H54 (cell line): ENCODE data around the gene FAM163B.

ENCODE experiments used
- DNase-seq: peaks from one replicate; pipeline ENCODE4 v3.0.0; 2011; ENCODE audit warnings: low spot score, mixed read lengths; ENCODE audit not compliant: insufficient read length
- FAIRE-seq: peaks from 3 replicates; lab custom pipeline; 2011; peaks lifted over from hg19 to GRCh38; lab: Jason Lieb, UNC
- POLR2A ChIP-seq: IDR thresholded peaks from 2 replicates; pipeline ENCODE4 v1.6.1; 2011; ENCODE audit warnings: low read depth, mild to moderate bottlenecking, low read length

The FAM163B gene

GRCh38 chr9:133582501-133583045 is 26.6 kb downstream of the FAM163B start:
- FAIRE-seq (no peak), DNase-seq (no peak)
- no peak for TF ChIP-seq POLR2A

- no peak for DNase-seq
- no peak for FAIRE-seq
- TF ChIP-seq POLR2A = no peak
Measured at GRCh38 chr9:133581513-133582343, 27.5 kb downstream of the FAM163B start.

GRCh38 chr9:133581011-133581410 is 28.2 kb downstream of the FAM163B start:
- no peak for TF ChIP-seq POLR2A

GRCh38 chr9:133580419-133580738 is 28.8 kb downstream of the FAM163B start:
- FAIRE-seq (no peak), DNase-seq (no peak)
- TF ChIP-seq POLR2A = no peak

More at GRCh38 chr9:133581011-133581410, 28.2 kb downstream of the FAM163B start:
- no peak for DNase-seq
- FAIRE-seq = no peak

GRCh38 chr9:133579601-133580418 is 29.4 kb downstream of the FAM163B start:
- DNase-seq (no peak), FAIRE-seq (no peak)
- no peak for TF ChIP-seq POLR2A

GRCh38 chr9:133578524-133579441 is 30.4 kb downstream of the FAM163B start:
- FAIRE-seq (no peak), DNase-seq (no peak)
- TF ChIP-seq POLR2A = no peak

- DNase-seq = no peak
- FAIRE-seq = no peak
- TF ChIP-seq POLR2A = no peak
Measured at GRCh38 chr9:133577737-133578112, 31.5 kb downstream of the FAM163B start.

GRCh38 chr9:133576875-133577736 is 32.1 kb downstream of the FAM163B start:
- no peak for TF ChIP-seq POLR2A
- no peak for FAIRE-seq
- DNase-seq = no peak

- no peak for DNase-seq
- no peak for FAIRE-seq
- no peak for TF ChIP-seq POLR2A
Measured at GRCh38 chr9:133576031-133576874, 32.9 kb downstream of the FAM163B start.

GRCh38 chr9:133575186-133576030 is 33.8 kb downstream of the FAM163B start:
- TF ChIP-seq POLR2A = no peak
- DNase-seq = no peak
- FAIRE-seq = no peak

- FAIRE-seq = no peak
- TF ChIP-seq POLR2A = no peak
- DNase-seq = no peak
Measured at GRCh38 chr9:133574771-133575170, 34.4 kb downstream of the FAM163B start.
